IMR-90 (cell line): Measurements from ENCODE around the gene DDX4. TPM values are rescaled to one million over a fixed set of nuclear protein-coding genes. Genes with fewer than 3 reads are reported as not detected.

Experiments used
- ATAC-seq: fragments of 200-7000 bp; cut with Tn5 transposase; 2 replicates; pipeline ENCODE4 v1.9.1; 2020; ENCODE audit warnings: low read depth, mild to moderate bottlenecking, moderate library complexity
- BruUV-seq: library from RNA; stranded (reverse); fragments of 400-500 nt; replicated peaks from 2 replicates; lab custom pipeline; 2021; lab: Mats Ljungman, UMichigan
- CTCF ChIA-PET: fragments of 300-600 bp; formaldehyde crosslinking; extraction: SDS; loops from one replicate; lab custom pipeline; 2021; ENCODE audit warnings: antibody characterized with exemption; lab: Yijun Ruan, JAX
- POLR2A ChIA-PET: fragments of 300-600 bp; sonication (Branson Sonifier 250); formaldehyde crosslinking; loops from one replicate; lab custom pipeline; 2022; ENCODE audit warnings: antibody characterized with exemption; ENCODE audit not compliant: unreplicated experiment; lab: Charles Lee
- DNase-seq: peaks from one replicate; pipeline ENCODE4 v3.0.0; 2013
- H2AFZ ChIP-seq: replicated peaks from 2 replicates; pipeline ENCODE3; 2013; ENCODE audit warnings: low read length, mild to moderate bottlenecking; ENCODE audit not compliant: poor library complexity
- H2AK5ac ChIP-seq: 2 replicates; pipeline ENCODE4 v1.6.1; 2013; ENCODE audit warnings: low read depth, low read length, inconsistent platforms
- H2AK9ac ChIP-seq: replicated peaks from 2 replicates; pipeline ENCODE3; 2013; ENCODE audit warnings: mild to moderate bottlenecking, low read depth, low read length, moderate library complexity; ENCODE audit not compliant: poor library complexity
- H2BK120ac ChIP-seq: 2 replicates; pipeline ENCODE4 v1.6.1; 2013; ENCODE audit warnings: low read depth, low read length, inconsistent platforms
- H2BK15ac ChIP-seq: 3 replicates; pipeline ENCODE4 v1.6.1; 2013; ENCODE audit warnings: low read depth, low read length, inconsistent platforms
- H2BK20ac ChIP-seq: 2 replicates; pipeline ENCODE4 v1.6.1; 2013; ENCODE audit warnings: low read depth, mild to moderate bottlenecking, inconsistent platforms, low read length, moderate library complexity
- H2BK5ac ChIP-seq: 2 replicates; pipeline ENCODE4 v1.6.1; 2013; ENCODE audit warnings: mild to moderate bottlenecking, low read depth, low read length, inconsistent platforms; ENCODE audit not compliant: poor library complexity, severe bottlenecking
- H3K14ac ChIP-seq: replicated peaks from 2 replicates; pipeline ENCODE4 v1.6.1; 2013; ENCODE audit warnings: low read depth, low read length, inconsistent platforms
- H3K18ac ChIP-seq: 2 replicates; pipeline ENCODE4 v1.6.1; 2013; ENCODE audit warnings: low read depth, low read length, control low read depth
- H3K23ac ChIP-seq: 2 replicates; pipeline ENCODE4 v1.6.1; 2013; ENCODE audit warnings: low read depth, low read length, inconsistent platforms
- H3K27ac ChIP-seq: 2 replicates; pipeline ENCODE4 v1.5.1; 2013; ENCODE audit warnings: mild to moderate bottlenecking, control low read depth, low read length; ENCODE audit not compliant: insufficient read depth
- H3K27me3 ChIP-seq: 2 replicates; pipeline ENCODE4 v1.6.1; 2013; ENCODE audit warnings: low read length; ENCODE audit not compliant: control insufficient read depth, insufficient read depth
- H3K36me3 ChIP-seq: 2 replicates; pipeline ENCODE4 v1.6.1; 2013; ENCODE audit warnings: low read length, mixed read lengths; ENCODE audit not compliant: control insufficient read depth, insufficient read depth
- H3K4ac ChIP-seq: 2 replicates; pipeline ENCODE4 v1.6.1; 2013; ENCODE audit warnings: low read depth, low read length, inconsistent platforms
- H3K4me1 ChIP-seq: 2 replicates; pipeline ENCODE4 v1.6.1; 2013; ENCODE audit warnings: low read length, mixed read lengths; ENCODE audit not compliant: control insufficient read depth, insufficient read depth
- H3K4me2 ChIP-seq: 2 replicates; pipeline ENCODE4 v1.6.1; 2013; ENCODE audit warnings: low read depth, mild to moderate bottlenecking, control low read depth, low read length, moderate library complexity
- H3K4me3 ChIP-seq: 2 replicates; pipeline ENCODE4 v1.5.1; 2013; ENCODE audit warnings: low read depth, mild to moderate bottlenecking, control low read depth, low read length, moderate library complexity; ENCODE audit not compliant: insufficient read depth
- H3K56ac ChIP-seq: 2 replicates; pipeline ENCODE4 v1.6.1; 2013; ENCODE audit warnings: low read length, inconsistent platforms; ENCODE audit not compliant: insufficient read depth; ENCODE audit errors: extremely low read depth
- H3K79me1 ChIP-seq, 2 experiments: 2 replicates each; pipeline ENCODE4 v1.6.1; 2013; ENCODE audit warnings: low read length in 2 of 2, inconsistent platforms in 1 of 2, low read depth in 1 of 2
- H3K9ac ChIP-seq: 2 replicates; pipeline ENCODE4 v1.6.1; 2013; ENCODE audit warnings: low read depth, low read length, control low read depth
- H3K9me1 ChIP-seq: 2 replicates; pipeline ENCODE4 v1.6.1; 2013; ENCODE audit warnings: low read length, inconsistent platforms; ENCODE audit not compliant: insufficient read depth
- H3K9me3 ChIP-seq: 2 replicates; pipeline ENCODE4 v1.6.1; 2013; ENCODE audit warnings: low read length; ENCODE audit not compliant: control insufficient read depth, insufficient read depth
- H4K20me1 ChIP-seq: 2 replicates; pipeline ENCODE4 v1.6.1; 2013; ENCODE audit warnings: low read length, inconsistent platforms; ENCODE audit not compliant: insufficient read depth
- H4K5ac ChIP-seq: 2 replicates; pipeline ENCODE4 v1.6.1; 2013; ENCODE audit warnings: mild to moderate bottlenecking, low read depth, low read length, control low read depth
- H4K8ac ChIP-seq, 2 experiments: 2 replicates each; pipeline ENCODE4 v1.6.1; 2013; ENCODE audit warnings: low read depth in 2 of 2, low read length in 2 of 2, control low read depth in 1 of 2, inconsistent platforms in 1 of 2
- H4K91ac ChIP-seq: 2 replicates; pipeline ENCODE4 v1.6.1; 2013; ENCODE audit warnings: low read depth, low read length, inconsistent platforms; ENCODE audit not compliant: insufficient read depth
- BHLHE40 ChIP-seq: fragments of 150-350 bp; IDR thresholded peaks from 2 replicates; pipeline ENCODE4 v1.6.1; 2016; ENCODE audit warnings: mild to moderate bottlenecking, low read depth, low read length
- CEBPB ChIP-seq: IDR thresholded peaks from 2 replicates; pipeline ENCODE4 v1.6.1; 2012; ENCODE audit warnings: low read depth, low read length, improper control_type of control experiment
- CHD1 ChIP-seq: IDR thresholded peaks from 2 replicates; pipeline ENCODE4 v1.6.1; 2012; ENCODE audit warnings: low read depth, low read length, improper control_type of control experiment
- CTCF ChIP-seq: conservative IDR thresholded peaks from 2 replicates; pipeline ENCODE4 v1.5.1; 2012; ENCODE audit warnings: mild to moderate bottlenecking, low read depth, low read length, improper control_type of control experiment
- FOS ChIP-seq: fragments of 150-350 bp; IDR thresholded peaks from 2 replicates; pipeline ENCODE4 v1.6.1; 2016; ENCODE audit warnings: low read depth, low read length
- MAFK ChIP-seq: IDR thresholded peaks from 2 replicates; pipeline ENCODE4 v1.6.1; 2012; ENCODE audit warnings: low read depth, low read length, improper control_type of control experiment
- MAZ ChIP-seq: IDR thresholded peaks from 2 replicates; pipeline ENCODE4 v1.6.1; 2012; ENCODE audit warnings: low read depth, mild to moderate bottlenecking, low read length, improper control_type of control experiment, moderate library complexity, borderline replicate concordance
- MXI1 ChIP-seq: IDR thresholded peaks from 2 replicates; pipeline ENCODE4 v1.6.1; 2012; ENCODE audit warnings: low read depth, mild to moderate bottlenecking, low read length, moderate library complexity, borderline replicate concordance
- NFE2L2 ChIP-seq: fragments of 150-350 bp; IDR thresholded peaks from 2 replicates; pipeline ENCODE4 v1.6.1; 2016; ENCODE audit warnings: low read depth, mild to moderate bottlenecking, low read length
- POLR2A ChIP-seq: IDR thresholded peaks from 2 replicates; pipeline ENCODE4 v1.6.1; 2012; ENCODE audit warnings: mild to moderate bottlenecking, low read depth, low read length
- RAD21 ChIP-seq: IDR thresholded peaks from 2 replicates; pipeline ENCODE4 v1.6.1; 2012; ENCODE audit warnings: low read length, improper control_type of control experiment
- RCOR1 ChIP-seq: IDR thresholded peaks from 2 replicates; pipeline ENCODE4 v1.6.1; 2012; ENCODE audit warnings: mild to moderate bottlenecking, low read length, improper control_type of control experiment; ENCODE audit not compliant: insufficient replicate concordance
- RFX5 ChIP-seq: IDR thresholded peaks from 2 replicates; pipeline ENCODE4 v1.8.0; 2012; ENCODE audit warnings: low read depth, mild to moderate bottlenecking, low read length, moderate library complexity
- USF2 ChIP-seq: fragments of 150-350 bp; IDR thresholded peaks from 2 replicates; pipeline ENCODE4 v1.6.1; 2017; ENCODE audit warnings: mild to moderate bottlenecking, antibody characterized with exemption, low read length, low read depth
- WGBS, 2 experiments: methylation state at CpG; one replicate each; pipeline versions ENCODE4 v1.1.5 to v1.1.7; 2013; ENCODE audit warnings: missing lambda C conversion rate in 2 of 2; ENCODE audit not compliant: insufficient read length in 1 of 2; ENCODE audit errors: extremely low coverage in 2 of 2; 5-methylcytosine and 5-hydroxymethylcytosine counted together
- dilution Hi-C: fragments of 300-500 bp; cut with HindIII; formaldehyde crosslinking; loops from one replicate; pipeline ENCODE4 v1.14.3; 2018; ENCODE audit warnings: low sequenced_read_pairs; ENCODE audit not compliant: unreplicated experiment
- in situ Hi-C: fragments of 300-500 bp; cut with MboI; formaldehyde crosslinking; loops from 3 replicates; pipeline ENCODE4 v1.14.3; 2019; ENCODE audit warnings: low sequenced_read_pairs, inconsistent platforms, mixed read lengths
- intact Hi-C: fragments of 100-400 bp; cut with micrococcal nuclease; formaldehyde crosslinking; loops from 2 replicates; pipeline ENCODE4 v1.10.0; 2022
- polyA plus RNA-seq, 3 experiments: library from polyadenylated mRNA; depleted of rRNA; stranded (reverse); fragments of >200 nt; gene quantifications; 2 replicates each; pipeline ENCODE4 v1.2.3, GENCODE V29; 2012; ENCODE audit warnings: low replicate concordance in 1 of 3
- total RNA-seq: library from RNA; depleted of rRNA; stranded (reverse); fragments of >200 nt; gene quantifications from 2 replicates; pipeline ENCODE4 v1.2.3, GENCODE V29; 2012
- TF ChIP-seq, protein P1 (sequence below): fragments of 150-350 bp; IDR thresholded peaks from 2 replicates; pipeline ENCODE4 v1.6.1; 2016; ENCODE audit warnings: low read depth, mild to moderate bottlenecking, low read length, moderate library complexity, borderline replicate concordance

Gene DDX4
- total and polyA plus RNA-seq, 2 of the 4 experiments (the other 2 are of a cell fraction), result not detected

GRCh38 chr5:55694152-55694830 is 43.6 kb upstream of the DDX4 start:
- Histone ChIP-seq H3K9me1 (no peaks in the 10 kb centered on the region), H3K9ac (no peak overlapping the region), H2BK20ac (no peak overlapping the region), H2AK9ac (no peak overlapping the region), H3K4me1 (no peaks in the 10 kb centered on the region; the same call in 1 of the 2 replicates), H3K27ac (no peak overlapping the region), H2BK15ac (no peak overlapping the region), H2BK5ac (no peak overlapping the region), H3K4me2 (no peak overlapping the region), H3K14ac (no peak overlapping the region), H4K20me1 (peaks cover 3% of the 10 kb centered on the region; the same call in 1 of the 2 replicates), H3K56ac (no peak overlapping the region), H3K18ac (no peak overlapping the region), H4K8ac (no peak overlapping the region), H3K79me1 (peaks cover 0 to 5% of the 10 kb centered on the region in 2 experiments; a peak in 1 of 4 replicates), H3K27me3 (no peaks in the 10 kb centered on the region), H2AK5ac (no peak overlapping the region), H4K5ac (no peak overlapping the region), H3K23ac (no peak overlapping the region), H3K36me3 (no peaks in the 10 kb centered on the region), H3K4ac (no peak overlapping the region), H4K91ac (no peak overlapping the region), H2AFZ (no peak overlapping the region), H3K4me3 (no peak overlapping the region), H3K9me3 (no peaks in the 10 kb centered on the region), H2BK120ac (no peak overlapping the region)
- 67% methylated on average over 2 of the region's 3 CpGs; no CpG with 5 or more reads in 1 of the 2 experiments for WGBS, 2 experiments
- ChIA-PET POLR2A (no interaction called here), CTCF (no interaction called here)
- BruUV-seq, result no TSS peak
- DNase-seq (peak; percentile 43), ATAC-seq (peak; percentile 54)
- dilution Hi-C loops (no loop called here), intact Hi-C loops (loop anchor here (5.0 kb wide), 3 partner anchors 272 to 522 kb away; partner anchors contain the start of gene CDC20B), in situ Hi-C loops (no loop called here)
- TF ChIP-seq CEBPB, result no peak
- no peak for TF ChIP-seq BHLHE40
- peak; percentile 51 for TF ChIP-seq RAD21
- no peak for TF ChIP-seq RCOR1
- no peak for TF ChIP-seq USF2
- no peak for TF ChIP-seq POLR2A
- no peak for TF ChIP-seq RFX5
- TF ChIP-seq MXI1, result no peak
- TF ChIP-seq MAFK, result no peak
- no peak for TF ChIP-seq CHD1
- no peak for TF ChIP-seq NFE2L2
- peak; percentile 45 for TF ChIP-seq CTCF
- no peak for TF ChIP-seq MAZ
- TF ChIP-seq, protein P1, sequence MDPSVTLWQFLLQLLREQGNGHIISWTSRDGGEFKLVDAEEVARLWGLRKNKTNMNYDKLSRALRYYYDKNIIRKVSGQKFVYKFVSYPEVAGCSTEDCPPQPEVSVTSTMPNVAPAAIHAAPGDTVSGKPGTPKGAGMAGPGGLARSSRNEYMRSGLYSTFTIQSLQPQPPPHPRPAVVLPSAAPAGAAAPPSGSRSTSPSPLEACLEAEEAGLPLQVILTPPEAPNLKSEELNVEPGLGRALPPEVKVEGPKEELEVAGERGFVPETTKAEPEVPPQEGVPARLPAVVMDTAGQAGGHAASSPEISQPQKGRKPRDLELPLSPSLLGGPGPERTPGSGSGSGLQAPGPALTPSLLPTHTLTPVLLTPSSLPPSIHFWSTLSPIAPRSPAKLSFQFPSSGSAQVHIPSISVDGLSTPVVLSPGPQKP, result no peak
- no peak for TF ChIP-seq FOS
